ENCODE measurements around the gene PEAK3. TPM values are rescaled to one million over a fixed set of nuclear protein-coding genes. Genes with fewer than 3 reads are reported as not detected.

Gene PEAK3
- total and polyA plus RNA-seq, 9 of the 15 experiments (the other 6 are each of a cell fraction or from before 2014, with no cell fraction given) = 0.07 to 0.40 TPM; not detected in 7

GRCh38 chr19:2246014-2246620, 35.9 kb downstream of the PEAK3 start:
- no peak for FAIRE-seq
- ChIA-PET POLR2A (interaction anchor here (1.0 to 1.9 kb wide), 5 partner anchors 9 to 20 kb away, joined by 3 to 7 read pairs (median 6); no protein-coding TSS in a partner anchor), CTCF (ENCODE audit: low intra/inter-chr PET ratio) (no interaction called here)
- intact Hi-C loops (cut with micrococcal nuclease) (no loop called here), in situ Hi-C loops (cut with MboI) (no loop called here)
- Histone ChIP-seq H4K20me1 (replicated peaks; ENCODE audit: control insufficient read depth, insufficient read depth, low read length) (peaks cover 25% of the 10 kb centered on the region), H3K9ac (ENCODE audit: insufficient read depth in 1 of 2, low read depth in 2 of 2, low read length in 2 of 2) (no peak overlapping the region; a peak in 1 of 4 replicates), H3K36me3 (ENCODE audit: control insufficient read depth, insufficient read depth, low read length) (peaks cover 83% of the 10 kb centered on the region; the same call in 2 of the 3 replicates), H3K4me1 (replicated peaks in 1 of 2; ENCODE audit: control insufficient read depth in 2 of 2, insufficient read depth in 2 of 2, low read length in 2 of 2) (peaks cover 4 to 75% of the 10 kb centered on the region in 2 experiments; a peak in 4 of 5 replicates), H2AFZ (ENCODE audit: low read depth, low read length) (no peak overlapping the region), H3K9me3 (replicated peaks; ENCODE audit: control insufficient read depth, insufficient read depth, low read depth, low read length) (no peaks in the 10 kb centered on the region), H3K27ac (ENCODE audit: extremely low read depth, low read depth, low read length) (no peak overlapping the region), H3K4me2 (ENCODE audit: insufficient read depth, low read length) (no peak overlapping the region), H3K9me1 (ENCODE audit: control insufficient read depth, insufficient read depth, low read length) (peaks cover 5% of the 10 kb centered on the region), H3K27me3 (ENCODE audit: control insufficient read depth in 2 of 2, insufficient read depth in 2 of 2, low read length in 2 of 2) (no peaks in the 10 kb centered on the region), H3K4me3 (no peak overlapping the region), H3K79me2 (ENCODE audit: control insufficient read depth, insufficient read depth, low read length) (peaks cover 32% of the 10 kb centered on the region)
- BruUV-seq (replicated peaks) = no TSS peak
- DNase-seq (ENCODE audit: extremely low read depth in 1 of 4, low spot score in 3 of 4) = no peak
- 94% methylated on average over 25 of the region's 25 CpGs for WGBS (ENCODE audit: insufficient coverage, low coverage, missing lambda C conversion rate)
- TF ChIP-seq RBFOX2 (IDR thresholded peaks at IDR 0.05; ENCODE audit: low read depth, low read length) = peak; percentile 58
- TF ChIP-seq ASH1L (IDR thresholded peaks at IDR 0.05; ENCODE audit: borderline replicate concordance, low read depth, partially characterized antibody) = no peak
- peak; percentile 19; the same call in 1 of the 2 replicates for TF ChIP-seq POLR2G (IDR thresholded peaks at IDR 0.05; ENCODE audit: low read depth, low read length)
- ATAC-seq = no peak

GRCh38 chr19:2245273-2245672, 36.7 kb downstream of the PEAK3 start:
- intact Hi-C loops (cut with micrococcal nuclease) = no loop called here
- peaks cover 33% of the 10 kb centered on the region for H4K20me1 ChIP-seq (replicated peaks; ENCODE audit: control insufficient read depth, insufficient read depth, low read length)
- POLR2A ChIA-PET = interaction anchor here (1.0 to 1.9 kb wide), 4 partner anchors 9 to 21 kb away, joined by 3 to 7 read pairs (median 5); no protein-coding TSS in a partner anchor
- TF ChIP-seq POLR2G (IDR thresholded peaks at IDR 0.05; ENCODE audit: low read depth, low read length) = peak; percentile 57; the same call in 1 of the 2 replicates
- no peak for TF ChIP-seq ZNF224 (CRISPR knock-in tag; IDR thresholded peaks at IDR 0.05)
- no peak for TF ChIP-seq KAT8 (IDR thresholded peaks at IDR 0.05; ENCODE audit: low read depth)
- no peak for TF ChIP-seq ZNF280A (IDR thresholded peaks at IDR 0.05; ENCODE audit: low read depth, partially characterized antibody)
- no peak for TF ChIP-seq ZBTB11 (CRISPR knock-in tag; IDR thresholded peaks at IDR 0.05)
- no peak for TF ChIP-seq PPARD (CRISPR knock-in tag; IDR thresholded peaks at IDR 0.05)
- no peak for TF ChIP-seq ZC3H8 (IDR thresholded peaks at IDR 0.05)

More at GRCh38 chr19:2245273-2245672, 36.7 kb downstream of the PEAK3 start:
- 100% methylated on average over 4 of the region's 15 CpGs for WGBS (ENCODE audit: insufficient coverage, low coverage, missing lambda C conversion rate)
- no peak for ATAC-seq
- in situ Hi-C loops (cut with MboI) = no loop called here
- no peak overlapping the region for H3K27ac ChIP-seq (ENCODE audit: extremely low read depth, low read depth, low read length)
- H3K36me3 ChIP-seq (ENCODE audit: control insufficient read depth, insufficient read depth, low read length) = peaks cover 92% of the 10 kb centered on the region; the same call in 2 of the 3 replicates
- no peak overlapping the region for H3K4me2 ChIP-seq (ENCODE audit: insufficient read depth, low read length)
- H3K9me1 ChIP-seq (ENCODE audit: control insufficient read depth, insufficient read depth, low read length) = peaks cover 13% of the 10 kb centered on the region
- CTCF ChIA-PET (ENCODE audit: low intra/inter-chr PET ratio) = no interaction called here
- H3K27me3 ChIP-seq (ENCODE audit: control insufficient read depth in 2 of 2, insufficient read depth in 2 of 2, low read length in 2 of 2) = no peaks in the 10 kb centered on the region
- peaks cover 40% of the 10 kb centered on the region for H3K79me2 ChIP-seq (ENCODE audit: control insufficient read depth, insufficient read depth, low read length)
- no peaks in the 10 kb centered on the region for H3K9me3 ChIP-seq (replicated peaks; ENCODE audit: control insufficient read depth, insufficient read depth, low read depth, low read length)
- peak overlapping the region in 1 of 2 experiments; percentile 57; a peak in 2 of 4 replicates for H3K9ac ChIP-seq (ENCODE audit: insufficient read depth in 1 of 2, low read depth in 2 of 2, low read length in 2 of 2)
- no peak for FAIRE-seq
- BruUV-seq (replicated peaks) = no TSS peak
- peaks cover 12 to 81% of the 10 kb centered on the region in 2 experiments for H3K4me1 ChIP-seq (replicated peaks in 1 of 2; ENCODE audit: control insufficient read depth in 2 of 2, insufficient read depth in 2 of 2, low read length in 2 of 2)
- no peak overlapping the region for H2AFZ ChIP-seq (ENCODE audit: low read depth, low read length)
- no peak for DNase-seq (ENCODE audit: extremely low read depth in 1 of 4, low spot score in 3 of 4)
- H3K4me3 ChIP-seq = no peak overlapping the region
